ENCODE measurements around the gene NUDT2. TPM values are rescaled to one million over a fixed set of nuclear protein-coding genes. Genes with fewer than 3 reads are reported as not detected.

Gene NUDT2
- total RNA-seq, 2 donors from 2014 or later = 20.6 to 29.4 TPM

DNA sequence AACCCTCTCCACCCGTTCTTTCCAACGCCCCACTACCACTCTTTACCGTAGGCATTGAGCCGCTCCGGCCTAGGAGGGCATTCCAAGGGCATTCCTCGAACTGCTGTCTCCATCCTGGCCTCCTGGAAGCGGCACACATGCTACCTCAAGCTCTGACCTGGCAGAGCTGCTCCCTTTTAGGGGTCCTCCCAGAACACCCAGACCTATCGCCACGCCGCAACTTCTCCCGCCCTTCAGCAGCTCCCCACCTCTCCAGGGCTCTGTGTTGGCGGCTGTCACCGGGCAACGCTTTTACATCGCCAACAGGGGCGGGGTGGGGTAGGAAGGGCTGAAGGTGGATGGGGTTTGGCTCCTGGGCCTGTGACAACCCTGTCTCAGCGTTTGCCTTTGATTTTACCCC lies 52.0 kb downstream of the NUDT2 start:
- Histone ChIP-seq H3K4me3 (ENCODE audit: low read length) (peak overlapping the region; percentile 83), H3K9ac (ENCODE audit: extremely low read depth, low read length, poor library complexity, severe bottlenecking) (no peak overlapping the region), H3K27me3 (ENCODE audit: control insufficient read depth, insufficient read depth, low read length, poor library complexity, severe bottlenecking) (peaks cover 54% of the 10 kb centered on the region), H3K4me1 (ENCODE audit: control insufficient read depth, insufficient read depth, low read length) (no peaks in the 10 kb centered on the region), H3K27ac (ENCODE audit: low read depth, low read length) (no peak overlapping the region), H3K9me3 (ENCODE audit: control insufficient read depth, low read length) (no peaks in the 10 kb centered on the region), H3K36me3 (ENCODE audit: control insufficient read depth, insufficient read depth, low read length) (no peaks in the 10 kb centered on the region)
- Mint-ChIP-seq H3K27ac (no peak overlapping the region), H3K27me3 (ENCODE audit: insufficient read depth) (peaks cover 65% of the 10 kb centered on the region), H3K9me3 (no peaks in the 10 kb centered on the region), H3K4me1 (peaks cover 10% of the 10 kb centered on the region), H3K36me3 (ENCODE audit: low read depth) (no peaks in the 10 kb centered on the region), H3K4me3 (peak overlapping the region; percentile 68)
- 35 to 49% methylated on average over 10 to 17 of the region's 17 CpGs for WGBS, 2 experiments (ENCODE audit: insufficient coverage in 1 of 2, insufficient read length in 1 of 2)
- TF ChIP-seq CTCF (conservative IDR thresholded peaks at IDR 0.05) = no peak
- peak; percentile 75 for DNase-seq

- H3K36me3 Mint-ChIP-seq (ENCODE audit: low read depth) = no peaks in the 10 kb centered on the region
- no peaks in the 10 kb centered on the region for H3K9me3 Mint-ChIP-seq
- Histone ChIP-seq H3K9ac (ENCODE audit: extremely low read depth, low read length, poor library complexity, severe bottlenecking) (no peak overlapping the region), H3K27me3 (ENCODE audit: control insufficient read depth, insufficient read depth, low read length, poor library complexity, severe bottlenecking) (peaks cover 54% of the 10 kb centered on the region), H3K27ac (ENCODE audit: low read depth, low read length) (no peak overlapping the region), H3K4me3 (ENCODE audit: low read length) (no peak overlapping the region), H3K9me3 (ENCODE audit: control insufficient read depth, low read length) (no peaks in the 10 kb centered on the region), H3K4me1 (ENCODE audit: control insufficient read depth, insufficient read depth, low read length) (no peaks in the 10 kb centered on the region), H3K36me3 (ENCODE audit: control insufficient read depth, insufficient read depth, low read length) (no peaks in the 10 kb centered on the region)
- no peak overlapping the region for H3K27ac Mint-ChIP-seq
- no peak overlapping the region for H3K4me3 Mint-ChIP-seq
- H3K4me1 Mint-ChIP-seq = peaks cover 10% of the 10 kb centered on the region
- no peak for TF ChIP-seq CTCF (conservative IDR thresholded peaks at IDR 0.05)
- WGBS, 2 experiments (ENCODE audit: insufficient coverage in 1 of 2, insufficient read length in 1 of 2) = 80 to 89% methylated on average over 3 to 5 of the region's 5 CpGs
- peak; percentile 32 for DNase-seq
- H3K27me3 Mint-ChIP-seq (ENCODE audit: insufficient read depth) = peaks cover 65% of the 10 kb centered on the region
Measured at GRCh38 chr9:34382054-34382453, 52.7 kb downstream of the NUDT2 start.

DNA sequence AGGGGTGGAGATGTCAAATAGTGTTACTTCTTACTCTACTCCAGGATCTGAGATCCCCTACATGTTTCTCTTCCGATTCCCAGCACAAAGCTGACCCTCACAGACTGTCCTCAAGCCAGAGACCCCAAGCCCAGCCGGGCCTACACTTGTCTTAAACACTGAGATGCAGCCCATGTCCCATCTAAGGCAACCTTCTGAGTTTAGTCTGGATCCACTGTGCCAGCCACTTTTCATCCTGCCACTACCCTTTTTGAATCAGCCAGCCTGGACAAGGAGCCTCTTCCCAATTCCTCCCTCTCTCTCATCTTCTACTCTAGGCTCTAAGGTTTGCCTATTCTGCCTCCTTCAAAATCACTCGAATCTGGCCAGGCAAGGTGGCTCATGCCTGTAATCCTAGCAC lies 53.5 kb downstream of the NUDT2 start:
- Mint-ChIP-seq H3K9me3 (no peaks in the 10 kb centered on the region), H3K4me3 (no peak overlapping the region), H3K27ac (no peak overlapping the region), H3K36me3 (ENCODE audit: low read depth) (no peaks in the 10 kb centered on the region), H3K4me1 (peaks cover 10% of the 10 kb centered on the region), H3K27me3 (ENCODE audit: insufficient read depth) (peaks cover 63% of the 10 kb centered on the region)
- H3K9ac ChIP-seq (ENCODE audit: extremely low read depth, low read length, poor library complexity, severe bottlenecking) = no peak overlapping the region
- no peaks in the 10 kb centered on the region for H3K4me1 ChIP-seq (ENCODE audit: control insufficient read depth, insufficient read depth, low read length)
- no peak overlapping the region for H3K27ac ChIP-seq (ENCODE audit: low read depth, low read length)
- no peaks in the 10 kb centered on the region for H3K36me3 ChIP-seq (ENCODE audit: control insufficient read depth, insufficient read depth, low read length)
- no peak for TF ChIP-seq CTCF (conservative IDR thresholded peaks at IDR 0.05)
- peaks cover 54% of the 10 kb centered on the region for H3K27me3 ChIP-seq (ENCODE audit: control insufficient read depth, insufficient read depth, low read length, poor library complexity, severe bottlenecking)
- DNase-seq = peak; percentile 22
- no peaks in the 10 kb centered on the region for H3K9me3 ChIP-seq (ENCODE audit: control insufficient read depth, low read length)
- H3K4me3 ChIP-seq (ENCODE audit: low read length) = no peak overlapping the region
- 84% methylated on average over 3 of the region's 3 CpGs; no CpG with 5 or more reads in 1 of the 2 experiments for WGBS, 2 experiments (ENCODE audit: insufficient coverage in 1 of 2, insufficient read length in 1 of 2)

Measured in endodermal cell (in vitro differentiated cells).